GM18867 (cell line): ENCODE measurements around the gene NINJ2.

Experiments used
- ATAC-seq: cut with Tn5 transposase; IDR thresholded peaks from one replicate; pipeline ENCODE4 v1.9.1; 2021; ENCODE audit warnings: mild to moderate bottlenecking, moderate library complexity; ENCODE audit not compliant: unreplicated experiment

Gene NINJ2

GRCh38 chr12:617304-617915, 45.8 kb downstream of the NINJ2 start:
- no peak for ATAC-seq

DNA sequence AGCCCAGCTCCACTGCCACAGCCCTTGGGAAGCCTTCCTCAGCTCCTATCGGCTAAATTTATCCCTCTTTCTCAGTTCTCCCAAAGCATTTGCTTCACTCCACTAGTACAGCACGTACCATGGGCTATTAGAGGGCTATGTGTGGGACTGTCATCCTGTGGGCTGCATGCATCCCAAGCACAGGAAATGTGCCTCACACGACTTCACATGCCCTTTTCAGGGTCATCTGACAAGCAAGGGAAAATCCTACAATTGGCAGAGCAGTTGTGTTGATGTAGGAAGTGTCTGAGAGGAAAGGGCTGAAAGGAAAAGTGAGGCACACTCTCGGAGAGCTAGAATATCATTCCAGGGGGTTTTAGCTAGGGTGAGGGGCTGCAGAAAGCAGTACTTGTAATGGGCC, 47.6 kb downstream of the NINJ2 start:
- ATAC-seq = no peak

DNA sequence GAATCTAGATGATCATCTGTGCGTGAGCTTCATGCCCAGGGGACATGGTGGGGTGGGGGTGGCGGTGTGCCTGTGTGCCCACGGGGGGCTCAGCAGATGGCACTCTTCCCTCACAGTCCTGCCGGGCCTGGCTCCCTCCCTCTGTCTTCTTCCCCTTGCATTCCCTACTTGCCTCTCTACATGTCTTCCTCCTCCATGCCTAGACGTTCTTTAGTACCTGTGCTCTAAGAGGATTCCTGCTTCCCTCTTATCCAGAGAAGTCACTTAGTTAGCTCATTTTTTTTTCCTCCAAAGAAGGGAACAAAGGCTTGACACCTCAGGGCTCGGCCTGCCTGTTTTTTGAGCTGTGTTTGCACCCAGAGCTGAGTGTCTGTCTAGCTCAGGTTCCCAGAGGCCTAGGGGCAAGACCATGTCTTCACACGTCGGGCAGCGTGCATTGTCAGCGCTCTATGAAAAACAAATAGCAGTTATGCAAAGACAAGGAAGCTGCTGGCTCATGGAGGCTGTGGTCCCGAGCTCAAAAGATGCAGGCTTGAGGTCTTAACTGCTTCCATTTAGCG, 48.8 kb downstream of the NINJ2 start:
- ATAC-seq = no peak

DNA sequence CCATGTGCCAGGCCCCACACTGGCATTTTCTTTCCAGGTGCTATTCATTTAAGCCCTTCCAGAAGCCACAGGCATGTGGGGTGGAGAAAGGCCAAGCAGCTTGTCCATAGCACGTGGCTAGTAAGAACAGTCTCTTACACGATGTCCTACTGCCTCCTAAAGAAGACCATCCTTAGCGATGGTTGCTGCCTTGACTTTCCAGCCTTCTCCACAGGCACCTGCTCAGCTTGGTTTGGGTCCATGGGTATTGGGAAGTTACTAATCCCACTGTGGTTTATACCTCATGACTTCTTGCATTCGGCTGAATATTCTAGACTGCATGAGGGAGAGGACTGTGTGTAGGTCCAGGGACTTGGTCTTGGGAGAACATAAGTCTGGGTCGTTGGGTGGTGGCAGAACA, 49.2 kb downstream of the NINJ2 start:
- ATAC-seq = no peak

DNA sequence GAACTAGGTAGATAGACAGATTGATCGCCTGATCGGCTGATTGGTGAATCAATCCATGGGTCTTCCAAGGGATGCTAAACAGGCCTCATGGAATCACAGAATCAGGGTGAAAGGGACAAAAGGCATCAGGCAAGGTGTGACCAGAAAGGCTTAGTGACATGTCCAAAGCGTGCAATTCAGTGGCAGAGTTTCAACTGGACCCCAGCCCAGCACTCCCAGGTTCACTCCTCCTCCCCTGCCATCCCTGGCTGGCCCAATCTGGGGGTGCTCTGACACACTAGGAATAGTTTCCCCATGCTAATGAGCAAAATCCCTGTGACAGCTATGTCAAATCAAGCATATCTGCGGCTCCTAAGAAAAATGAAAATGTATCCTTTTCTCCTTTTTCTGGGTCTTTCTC, 50.4 kb downstream of the NINJ2 start:
- ATAC-seq = no peak

DNA sequence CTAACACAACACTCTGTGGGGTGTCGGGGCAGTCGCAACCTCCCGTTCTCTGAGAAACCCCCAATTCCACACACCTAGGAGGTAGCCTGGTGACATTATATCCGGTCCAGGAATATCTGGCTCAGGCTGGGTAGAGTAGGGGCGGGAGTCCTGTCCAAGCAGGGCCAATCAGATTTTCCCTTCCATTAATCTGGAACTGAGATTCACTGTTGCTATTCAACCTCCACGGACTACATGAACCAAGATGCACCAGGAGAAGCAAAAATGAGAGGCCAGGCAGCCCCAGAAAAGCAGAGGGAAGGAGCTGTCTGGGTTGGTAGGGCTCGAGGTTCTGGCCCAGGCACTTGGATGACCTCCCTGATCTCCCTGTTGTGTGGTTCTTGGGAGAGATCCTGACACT, 51.0 kb downstream of the NINJ2 start:
- ATAC-seq = no peak

GRCh38 chr12:611721-612120, 51.5 kb downstream of the NINJ2 start:
- ATAC-seq = no peak

DNA sequence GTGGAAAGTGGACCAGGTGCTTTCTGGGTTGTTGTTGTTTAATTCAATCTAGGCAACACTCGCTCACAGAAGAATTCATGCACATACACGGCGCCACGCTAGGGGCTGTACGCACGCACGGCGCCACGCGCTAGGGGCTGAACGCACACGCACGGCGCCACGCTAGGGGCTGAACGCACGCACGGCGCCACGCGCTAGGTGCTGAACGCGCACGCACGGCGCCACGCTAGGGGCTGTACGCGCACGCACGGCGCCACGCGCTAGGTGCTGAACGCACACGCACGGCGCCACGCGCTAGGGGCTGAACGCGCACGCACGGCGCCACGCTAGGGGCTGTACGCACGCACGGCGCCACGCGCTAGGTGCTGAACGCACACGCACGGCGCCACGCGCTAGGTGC, 54.3 kb downstream of the NINJ2 start:
- ATAC-seq = no peak

GRCh38 chr12:608413-608812, 54.8 kb downstream of the NINJ2 start:
- no peak for ATAC-seq

- ATAC-seq = no peak
Observed at GRCh38 chr12:607541-608001, 55.7 kb downstream of the NINJ2 start.

DNA sequence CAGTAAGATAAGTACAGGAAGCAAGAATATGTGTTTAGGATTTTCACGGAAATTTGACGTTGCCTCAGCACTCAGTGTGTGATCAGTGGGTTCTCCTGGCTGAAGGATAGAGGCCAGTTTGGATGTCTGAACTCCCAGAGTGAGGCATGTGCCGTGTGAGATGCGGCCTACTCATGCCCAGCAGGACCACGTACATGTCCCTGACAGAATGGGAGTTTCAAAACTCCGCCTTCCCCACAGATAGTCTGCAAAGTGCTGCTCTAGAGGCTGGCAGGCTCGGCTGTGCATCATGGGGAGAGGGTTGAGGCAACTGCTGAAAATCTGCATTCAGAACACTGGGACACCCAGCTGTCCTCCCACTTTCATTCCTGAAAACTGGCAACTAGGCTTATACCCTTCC, 58.3 kb downstream of the NINJ2 start:
- no peak for ATAC-seq

GRCh38 chr12:602700-603068, 60.6 kb downstream of the NINJ2 start:
- ATAC-seq = no peak

- ATAC-seq = no peak
Observed at GRCh38 chr12:601976-602699, 61.1 kb downstream of the NINJ2 start.

- ATAC-seq = no peak
Observed at GRCh38 chr12:599756-600155, 63.5 kb downstream of the NINJ2 start.

DNA sequence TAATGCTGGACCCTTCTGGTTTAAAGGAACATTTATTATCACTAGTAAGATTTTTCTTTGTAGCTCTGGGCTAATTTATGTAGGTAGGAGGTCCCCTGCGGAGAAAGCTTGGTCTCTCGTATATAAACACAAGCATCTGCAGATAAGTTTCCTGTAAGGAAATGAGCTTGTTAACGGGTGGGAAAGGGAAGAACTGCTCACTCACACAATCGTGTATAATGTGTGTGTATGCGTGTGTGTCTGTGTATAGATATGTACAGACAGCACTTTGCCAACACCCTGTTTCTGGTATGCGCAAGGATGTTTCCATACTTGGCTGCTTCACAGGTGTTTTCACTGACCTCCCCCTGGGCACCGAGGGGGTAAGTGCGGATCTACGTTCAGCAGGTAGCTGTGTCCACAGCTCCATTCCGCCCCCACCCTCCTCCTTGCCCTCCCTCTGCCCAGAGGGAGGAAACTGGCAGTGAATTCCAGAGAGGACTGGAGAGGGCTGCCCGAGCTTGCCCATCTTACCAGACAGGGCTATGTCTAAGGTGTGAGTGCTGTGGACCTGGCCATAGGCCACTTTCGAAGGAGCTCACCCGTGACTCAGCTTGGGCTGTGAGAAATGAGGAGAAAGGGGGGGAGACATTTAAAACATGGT, 65.2 kb downstream of the NINJ2 start:
- ATAC-seq = no peak

GRCh38 chr12:593396-594270, 69.6 kb downstream of the NINJ2 start:
- ATAC-seq = no peak

GRCh38 chr12:592024-592505, 71.2 kb downstream of the NINJ2 start:
- no peak for ATAC-seq

GRCh38 chr12:591167-592023, 71.8 kb downstream of the NINJ2 start:
- no peak for ATAC-seq

DNA sequence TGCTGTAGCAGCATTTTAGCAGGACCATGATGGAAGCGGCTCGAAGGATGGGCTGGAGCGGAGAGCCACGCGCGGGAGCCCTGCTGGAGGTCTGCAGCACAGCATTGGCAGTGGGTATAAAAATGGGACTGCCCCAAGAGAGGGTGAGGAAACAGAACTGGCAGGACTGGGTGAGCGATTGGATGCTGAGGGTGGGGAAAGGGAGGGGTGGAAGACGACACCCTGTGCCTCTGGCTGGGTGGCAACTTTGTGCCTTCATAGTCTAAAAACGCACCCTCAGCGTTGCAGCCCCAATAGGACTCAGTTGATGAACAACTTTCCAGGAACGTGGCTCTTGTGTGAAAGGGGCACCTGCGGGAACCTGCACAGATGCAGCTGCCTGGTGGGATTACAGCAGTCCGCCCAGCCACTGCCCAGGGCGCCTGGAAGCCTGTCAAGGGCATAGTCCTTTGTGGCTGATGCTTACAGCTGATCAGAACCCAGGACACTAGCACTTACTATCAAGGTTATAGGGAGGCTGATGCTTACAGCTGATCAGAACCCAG, 73.0 kb downstream of the NINJ2 start:
- ATAC-seq = no peak

DNA sequence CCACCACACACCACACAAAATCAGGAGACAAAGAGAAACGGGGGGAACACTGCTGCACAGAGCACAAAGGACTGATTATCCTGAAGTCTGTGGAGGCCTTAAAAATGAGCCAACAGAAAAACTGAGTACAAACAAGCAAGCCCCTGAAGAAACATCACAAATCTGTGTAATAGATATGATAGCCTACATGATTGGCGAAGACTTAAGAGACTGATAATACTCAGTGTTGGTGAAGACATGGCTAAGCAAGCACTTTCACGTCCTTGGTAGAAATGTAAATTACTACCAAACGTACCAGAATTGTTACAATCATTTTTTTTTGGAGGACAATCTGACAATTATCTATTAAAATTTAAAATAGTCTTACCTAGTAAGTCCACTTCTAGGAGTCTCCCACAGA, 74.6 kb downstream of the NINJ2 start:
- no peak for ATAC-seq
